ENCODE data around the gene GSTT2.
"Not testable (repeated sequence)": the region's sequence is repeated elsewhere in the genome, so short reads cannot be mapped to it uniquely, and the experiment has no call there.

GRCh38 chr22:23993581-23994177 is 13.7 kb downstream of the GSTT2 start:
- not testable (repeated sequence) for TF ChIP-seq CTCF, POLR2A (IDR thresholded peaks at IDR 0.05)
